ENCODE measurements around the gene OAS3.
"Not testable (repeated sequence)": the region's sequence is repeated elsewhere in the genome, so short reads cannot be mapped to it uniquely, and the experiment has no call there.

The OAS3 gene

GRCh38 chr12:112926416-112927033, 11.7 kb upstream of the OAS3 start:
- DNase-seq, result not testable (repeated sequence)

GRCh38 chr12:112927475-112927874, 10.8 kb upstream of the OAS3 start:
- DNase-seq, result no peak

- no peak for DNase-seq
Observed at GRCh38 chr12:112927925-112928324, 10.3 kb upstream of the OAS3 start.

- DNase-seq, result no peak
Observed at GRCh38 chr12:112928978-112929377, 9.3 kb upstream of the OAS3 start.

GRCh38 chr12:112929715-112930114, 8.6 kb upstream of the OAS3 start:
- no peak for DNase-seq

- no peak for DNase-seq
Observed at GRCh38 chr12:112930350-112930749, 7.9 kb upstream of the OAS3 start.

GRCh38 chr12:112932485-112933128, 5.7 kb upstream of the OAS3 start:
- DNase-seq, result no peak

- no peak for DNase-seq
Observed at GRCh38 chr12:112933129-112933505, 5.2 kb upstream of the OAS3 start.

- DNase-seq, result no peak
Observed at GRCh38 chr12:112936264-112936663, 2.0 kb upstream of the OAS3 start.

GRCh38 chr12:112936927-112937326, 1.3 kb upstream of the OAS3 start:
- DNase-seq, result peak; percentile 18

GRCh38 chr12:112938751-112939150, 477 bp downstream of the OAS3 start:
- DNase-seq, result no peak

- DNase-seq, result no peak
Observed at GRCh38 chr12:112939761-112940381, 1.6 kb downstream of the OAS3 start.

GRCh38 chr12:112941528-112942335, 3.5 kb downstream of the OAS3 start:
- DNase-seq, result no peak

GRCh38 chr12:112942572-112942971, 4.3 kb downstream of the OAS3 start:
- no peak for DNase-seq

- DNase-seq, result no peak
Observed at GRCh38 chr12:112944024-112944690, 5.9 kb downstream of the OAS3 start.

GRCh38 chr12:112945515-112945914, 7.2 kb downstream of the OAS3 start:
- DNase-seq, result no peak

- no peak for DNase-seq
Observed at GRCh38 chr12:112946236-112947000, 8.1 kb downstream of the OAS3 start.

GRCh38 chr12:112947314-112947713, 9.0 kb downstream of the OAS3 start:
- DNase-seq, result no peak

- DNase-seq, result no peak
Observed at GRCh38 chr12:112947761-112948160, 9.5 kb downstream of the OAS3 start.

GRCh38 chr12:112948806-112949205, 10.5 kb downstream of the OAS3 start:
- DNase-seq, result no peak

GRCh38 chr12:112950701-112951100, 12.4 kb downstream of the OAS3 start:
- DNase-seq, result no peak

GRCh38 chr12:112957125-112957524, 18.9 kb downstream of the OAS3 start:
- not testable (repeated sequence) for DNase-seq
